Activated CD4-positive, alpha-beta T cell treated with anti-CD3 and anti-CD28 coated beads for 1 hour (primary cell): ENCODE measurements around the gene LIMS2.

Experiments
- DNase-seq: peaks from one replicate; pipeline ENCODE4 v3.0.0-alpha.2; 2020

LIMS2 gene, protein sequence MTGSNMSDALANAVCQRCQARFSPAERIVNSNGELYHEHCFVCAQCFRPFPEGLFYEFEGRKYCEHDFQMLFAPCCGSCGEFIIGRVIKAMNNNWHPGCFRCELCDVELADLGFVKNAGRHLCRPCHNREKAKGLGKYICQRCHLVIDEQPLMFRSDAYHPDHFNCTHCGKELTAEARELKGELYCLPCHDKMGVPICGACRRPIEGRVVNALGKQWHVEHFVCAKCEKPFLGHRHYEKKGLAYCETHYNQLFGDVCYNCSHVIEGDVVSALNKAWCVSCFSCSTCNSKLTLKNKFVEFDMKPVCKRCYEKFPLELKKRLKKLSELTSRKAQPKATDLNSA

DNA sequence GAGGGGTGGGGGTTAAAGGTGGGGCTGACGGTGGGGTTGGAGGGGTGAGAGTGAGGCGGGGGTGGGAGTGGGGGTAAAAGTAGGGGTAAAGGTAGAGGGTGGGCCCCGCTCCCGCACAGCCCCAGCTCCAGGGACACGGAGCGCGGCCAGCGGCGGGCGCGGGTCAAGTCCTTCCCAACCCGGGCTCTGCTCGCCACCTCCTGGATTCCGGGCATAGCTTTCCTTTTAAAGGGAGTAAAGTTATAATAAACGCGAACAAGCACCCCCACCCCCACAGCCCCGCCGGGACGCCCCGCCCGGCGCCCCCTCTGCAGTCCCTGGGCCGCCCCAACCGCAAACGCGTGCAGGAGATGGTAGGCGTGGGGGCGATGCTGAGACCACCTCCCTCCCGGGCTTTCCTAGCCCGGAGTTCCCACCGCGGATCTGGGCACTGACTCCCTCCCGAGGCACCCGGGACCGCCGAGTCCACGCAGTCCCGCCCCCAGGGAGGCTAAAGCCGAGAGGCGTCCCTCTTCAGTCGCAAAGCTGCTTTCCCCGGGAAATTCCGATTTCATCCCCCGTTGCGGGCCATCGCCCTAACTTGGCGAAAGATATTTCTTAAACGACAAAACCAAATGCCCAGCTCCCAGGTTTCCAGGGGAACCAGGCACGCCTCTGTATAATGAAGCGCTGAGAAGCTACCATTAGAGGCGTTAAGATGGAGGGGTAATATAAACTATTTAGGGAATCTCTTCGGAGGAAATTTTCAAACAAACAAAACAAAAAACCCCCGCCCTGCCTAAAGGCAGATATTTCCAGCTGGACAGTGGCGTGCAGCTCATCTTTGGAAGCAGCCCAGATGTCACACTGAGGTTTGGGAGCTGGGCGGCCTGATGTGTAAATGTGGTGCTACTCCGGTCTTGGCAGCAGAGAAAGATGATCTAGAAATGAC is at the start of gene LIMS2:
Gene LIMS2, minus strand, starts transcription at position 200 of the 931 bp plus-strand sequence. CDS start 506 bp downstream, outside the sequence.
- DNase-seq = no peak

- no peak for DNase-seq
Observed at GRCh38 chr2:127722807-127723206, 47.5 kb upstream of the LIMS2 start.

DNA sequence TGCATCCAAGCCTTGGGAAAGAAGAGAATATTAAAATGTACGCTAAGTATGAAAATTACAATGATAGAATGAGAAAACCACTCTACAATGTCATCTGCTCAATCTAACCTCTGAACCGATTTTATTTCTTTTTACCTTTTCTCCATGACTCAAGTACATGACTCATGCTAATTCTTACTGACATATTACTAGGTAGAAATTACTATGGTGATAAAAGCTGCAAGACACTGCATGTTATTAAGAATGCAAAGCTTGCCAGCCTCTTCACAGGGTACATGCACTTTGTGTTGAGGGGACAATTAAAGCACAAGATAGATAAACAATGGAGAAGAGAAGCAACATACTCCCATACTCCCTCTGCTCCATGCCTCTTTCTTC is 46.6 kb upstream of the LIMS2 start:
- DNase-seq = no peak

- DNase-seq = no peak
Observed at GRCh38 chr2:127721311-127721977, 46.1 kb upstream of the LIMS2 start.

GRCh38 chr2:127719301-127720218 is 44.2 kb upstream of the LIMS2 start:
- no peak for DNase-seq

GRCh38 chr2:127718271-127718670 is 42.9 kb upstream of the LIMS2 start:
- DNase-seq = no peak

- DNase-seq = no peak
Observed at GRCh38 chr2:127715778-127716449, 40.6 kb upstream of the LIMS2 start.

DNA sequence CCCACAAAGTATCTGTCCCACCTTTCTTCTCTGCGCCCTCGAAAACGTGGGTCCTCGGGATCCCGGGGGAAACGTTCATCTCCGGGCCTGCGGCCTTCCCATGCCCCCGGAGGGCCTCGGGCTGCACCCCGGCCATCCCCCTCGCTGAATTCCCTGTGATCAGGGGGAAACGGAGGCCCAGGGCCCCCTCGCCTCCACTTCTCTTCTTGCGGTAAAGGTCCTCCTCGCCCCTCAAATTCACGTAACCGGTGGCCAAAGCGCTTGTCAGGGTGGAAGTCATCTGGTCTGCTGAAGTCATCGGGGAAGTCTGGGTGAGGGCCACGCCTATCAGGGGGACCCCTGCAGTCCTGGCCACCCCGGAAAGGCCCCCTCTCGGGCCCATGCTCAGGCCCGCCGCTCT is 38.2 kb upstream of the LIMS2 start:
- DNase-seq = no peak

DNA sequence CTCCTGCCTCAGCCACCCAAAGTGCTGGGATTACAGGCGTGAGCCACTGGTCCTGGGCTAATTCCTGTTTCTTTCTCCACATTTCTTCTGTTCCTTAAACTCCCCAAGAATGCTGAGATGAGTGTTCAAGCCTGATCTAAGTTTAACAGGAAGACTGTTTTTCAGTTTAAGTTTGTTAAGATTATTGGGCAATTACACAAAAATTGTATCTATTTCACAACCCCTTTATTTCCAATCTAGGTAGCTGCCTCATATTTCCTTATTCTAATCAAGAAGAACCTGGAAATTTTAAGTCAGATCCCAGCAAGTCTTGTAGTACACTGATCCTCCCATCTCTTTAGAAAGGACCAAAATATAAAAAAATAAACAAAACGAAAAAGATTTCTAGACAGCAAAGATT is 37.7 kb upstream of the LIMS2 start:
- DNase-seq = no peak

GRCh38 chr2:127709336-127709735 is 34.0 kb upstream of the LIMS2 start:
- DNase-seq = no peak

DNA sequence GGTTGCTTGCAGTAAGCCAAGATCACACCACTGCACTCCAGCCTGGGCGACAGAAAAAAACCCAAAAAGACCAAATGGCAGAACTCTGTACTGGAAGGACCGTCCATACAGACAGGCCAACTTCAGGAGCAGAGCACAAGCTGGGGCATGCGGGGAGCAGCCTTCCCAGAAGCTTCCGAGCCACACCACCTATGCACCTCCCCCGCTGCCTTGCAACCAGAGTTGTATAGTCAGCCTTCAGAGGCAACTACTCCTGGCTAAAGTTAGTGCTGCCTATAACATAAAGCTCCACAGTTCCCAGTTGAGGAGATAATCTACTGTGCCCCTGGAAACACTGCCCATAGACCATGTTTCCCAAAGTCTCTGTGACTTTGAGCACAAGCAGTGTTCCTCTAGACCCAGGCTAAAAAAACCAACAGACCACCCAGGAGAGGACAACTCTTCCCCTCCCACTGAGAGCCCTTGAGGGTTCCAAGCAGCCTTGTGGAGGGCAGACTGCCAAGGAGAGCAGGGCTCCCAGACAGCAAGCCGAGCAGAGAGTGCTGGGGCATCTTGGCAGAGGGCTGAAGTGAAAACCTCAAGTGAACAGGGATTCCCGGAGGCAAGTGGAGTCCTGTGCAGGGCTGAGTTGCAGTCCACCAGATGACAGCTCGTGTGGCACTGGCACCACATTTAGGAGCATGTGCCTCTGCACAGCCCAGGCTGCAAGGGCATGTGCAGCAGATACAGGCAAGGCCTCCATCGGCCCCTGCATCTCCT is 32.7 kb upstream of the LIMS2 start:
- no peak for DNase-seq

GRCh38 chr2:127706215-127706990 is 31.1 kb upstream of the LIMS2 start:
- DNase-seq = no peak

DNA sequence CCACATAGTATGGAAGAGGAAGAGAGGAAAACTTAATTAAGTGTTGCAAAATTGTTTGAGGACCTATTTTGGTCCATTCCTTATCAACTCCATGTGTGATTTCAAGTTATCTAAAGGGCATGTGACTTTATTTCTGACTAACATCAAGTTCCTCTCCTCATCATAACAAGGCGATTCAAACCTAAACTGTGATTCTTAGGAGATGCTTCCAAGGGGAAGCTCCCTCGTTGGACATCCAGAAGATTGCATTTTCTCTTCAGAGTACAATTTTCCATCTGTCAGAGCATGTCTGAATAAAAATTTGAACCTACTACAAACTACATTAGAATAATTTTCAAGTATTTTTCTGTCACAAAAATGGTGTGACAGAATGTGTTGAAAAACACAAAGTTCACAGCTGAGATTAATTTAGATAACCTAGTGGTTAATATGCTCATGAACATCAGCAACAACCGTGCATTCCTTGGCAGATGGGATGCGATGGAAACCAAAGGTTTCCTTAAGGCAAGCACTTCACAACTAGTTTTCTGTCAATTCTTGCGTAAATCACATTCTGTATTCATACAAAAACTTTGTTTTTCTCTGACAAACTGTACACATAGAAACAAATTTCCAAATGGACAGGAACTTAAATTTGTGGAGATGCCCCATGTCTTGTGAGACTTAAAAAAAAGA is 30.2 kb upstream of the LIMS2 start:
- DNase-seq = no peak

DNA sequence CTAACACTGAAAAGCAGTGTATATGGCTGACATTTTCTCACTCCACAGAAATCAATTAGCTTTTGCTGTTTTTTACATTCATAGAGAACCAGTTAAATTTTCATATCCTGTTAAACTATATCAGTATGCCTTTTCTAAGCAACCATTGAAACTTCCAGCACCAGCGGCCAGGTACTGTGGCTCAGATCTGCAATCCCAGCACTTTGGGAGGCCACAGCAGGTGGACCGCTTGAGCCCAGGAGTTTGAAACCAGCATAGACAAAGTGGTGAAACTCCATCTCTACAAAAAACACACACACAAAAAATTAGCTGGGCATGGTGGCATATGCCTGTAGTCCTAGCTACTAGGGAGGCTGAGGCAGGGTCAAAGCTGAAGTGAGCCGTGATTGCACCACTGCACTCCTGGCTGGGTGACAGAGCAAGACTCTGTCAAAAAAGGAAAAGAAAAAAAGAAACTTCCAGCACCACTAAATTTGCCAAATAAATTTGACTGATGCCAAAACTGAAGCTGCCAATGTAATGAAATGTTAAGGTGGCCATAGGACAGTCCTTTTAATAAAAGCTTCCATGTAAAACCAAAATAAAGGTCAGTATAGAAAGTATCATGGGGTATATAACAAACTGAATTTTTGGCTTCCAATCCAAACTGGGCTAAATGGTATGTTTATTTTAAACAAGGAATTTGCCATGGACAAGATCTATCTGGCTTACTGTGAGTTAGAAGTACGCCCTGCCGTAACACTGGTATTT is 29.5 kb upstream of the LIMS2 start:
- DNase-seq = no peak

DNA sequence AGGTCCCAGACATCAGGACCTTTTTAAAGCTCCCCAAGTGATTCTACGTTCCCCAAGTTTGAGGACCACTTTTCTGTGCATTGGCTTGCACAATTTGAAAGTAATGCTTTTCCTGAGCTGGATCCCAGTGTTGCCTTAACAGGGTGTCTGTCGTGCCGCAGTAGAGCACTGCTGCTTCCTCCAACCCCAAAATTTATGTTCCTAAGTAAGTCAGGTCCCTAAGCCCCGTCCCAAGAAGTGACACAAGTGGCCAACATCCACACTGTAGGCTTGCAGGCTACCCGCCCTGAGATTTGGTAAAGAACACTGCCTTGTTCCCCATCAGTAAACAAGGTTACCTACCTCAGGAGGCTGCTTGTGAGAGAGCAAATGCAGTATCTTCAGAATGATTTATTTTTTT is 28.0 kb upstream of the LIMS2 start:
- DNase-seq = no peak

DNA sequence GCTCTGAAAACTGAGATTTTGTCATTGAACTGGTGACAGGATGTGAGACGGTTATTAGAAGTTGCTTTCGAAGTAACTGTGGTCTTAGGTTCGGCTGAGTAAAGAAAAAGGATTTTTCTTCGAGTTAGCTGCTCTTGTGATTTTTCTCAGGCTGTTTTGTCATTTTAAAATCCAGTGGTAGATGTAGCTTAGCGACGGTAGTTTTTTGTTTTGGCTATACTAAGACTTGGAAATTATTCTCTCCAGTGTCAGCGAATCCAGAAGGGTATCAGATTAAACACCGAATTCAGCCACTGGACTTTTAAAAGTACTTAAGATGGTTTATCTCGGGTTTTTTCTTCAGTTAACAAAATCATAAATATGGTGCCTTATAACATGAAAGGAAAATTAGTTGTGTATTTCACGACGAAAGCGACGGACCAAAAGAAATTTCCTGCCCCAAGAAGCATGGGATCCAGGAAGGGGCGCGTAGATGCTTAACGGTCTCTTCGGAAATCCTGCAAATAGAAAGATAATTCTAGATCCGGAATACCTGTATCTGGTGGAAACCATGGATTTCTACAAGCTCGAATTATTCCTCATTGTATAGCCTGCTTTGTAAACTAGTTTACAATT is 27.2 kb upstream of the LIMS2 start:
- no peak for DNase-seq

DNA sequence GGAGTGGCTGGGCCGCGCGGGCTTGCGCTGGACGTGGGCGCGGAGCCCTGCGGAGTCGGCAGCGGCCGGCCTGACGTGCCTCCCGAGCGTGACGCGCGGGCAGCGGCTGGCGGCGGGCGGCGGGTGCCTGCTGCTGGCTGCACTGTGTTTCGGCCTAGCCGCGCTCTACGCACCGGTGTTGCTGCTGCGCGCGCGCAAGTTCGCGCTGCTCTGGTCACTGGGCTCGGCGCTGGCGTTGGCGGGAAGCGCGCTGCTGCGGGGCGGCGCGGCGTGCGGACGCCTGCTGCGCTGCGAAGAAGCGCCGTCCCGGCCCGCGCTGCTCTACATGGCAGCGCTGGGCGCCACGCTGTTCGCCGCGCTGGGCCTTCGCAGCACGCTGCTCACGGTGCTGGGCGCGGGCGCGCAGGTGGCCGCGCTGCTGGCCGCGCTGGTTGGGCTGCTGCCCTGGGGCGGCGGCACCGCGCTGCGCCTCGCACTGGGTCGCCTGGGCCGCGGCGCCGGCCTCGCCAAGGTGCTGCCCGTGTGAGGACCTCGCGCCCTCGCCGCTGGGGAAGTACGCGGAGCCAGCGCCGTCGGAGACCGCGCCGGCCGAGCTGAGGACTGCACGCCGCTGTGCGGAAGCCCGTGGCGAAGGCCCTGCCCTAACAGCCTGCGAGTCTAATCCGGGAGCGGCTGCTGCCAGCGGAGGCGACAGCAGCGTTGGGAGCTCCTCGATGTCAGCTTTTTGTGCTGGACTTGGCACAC is 26.5 kb upstream of the LIMS2 start:
- peak; percentile 71 for DNase-seq
